GM21390 (cell line): ENCODE data around the gene ARHGAP10.

Experiments
- ATAC-seq: cut with Tn5 transposase; IDR thresholded peaks from one replicate; pipeline ENCODE4 v1.9.1; 2021; ENCODE audit not compliant: unreplicated experiment

Gene ARHGAP10

DNA sequence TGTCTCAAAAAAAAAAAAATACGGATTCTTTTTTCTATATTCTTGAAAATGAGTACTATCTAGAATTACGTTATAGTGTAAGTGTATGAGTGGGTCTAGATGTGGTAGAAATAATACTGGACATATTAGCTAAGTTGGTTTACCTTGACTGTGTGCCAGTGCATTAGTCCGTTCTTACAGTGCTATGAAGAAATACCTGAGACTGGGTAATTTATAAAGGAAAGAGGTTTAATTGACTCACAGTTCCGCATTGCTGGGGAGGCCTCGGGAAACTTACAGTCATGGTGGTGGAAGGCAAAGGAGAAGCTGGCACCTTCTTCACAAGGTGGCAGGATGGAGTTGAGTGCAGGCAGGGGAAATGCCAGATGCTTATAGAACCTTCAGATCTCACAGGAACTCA lies 92.4 kb downstream of the ARHGAP10 start:
- ATAC-seq, result no peak

DNA sequence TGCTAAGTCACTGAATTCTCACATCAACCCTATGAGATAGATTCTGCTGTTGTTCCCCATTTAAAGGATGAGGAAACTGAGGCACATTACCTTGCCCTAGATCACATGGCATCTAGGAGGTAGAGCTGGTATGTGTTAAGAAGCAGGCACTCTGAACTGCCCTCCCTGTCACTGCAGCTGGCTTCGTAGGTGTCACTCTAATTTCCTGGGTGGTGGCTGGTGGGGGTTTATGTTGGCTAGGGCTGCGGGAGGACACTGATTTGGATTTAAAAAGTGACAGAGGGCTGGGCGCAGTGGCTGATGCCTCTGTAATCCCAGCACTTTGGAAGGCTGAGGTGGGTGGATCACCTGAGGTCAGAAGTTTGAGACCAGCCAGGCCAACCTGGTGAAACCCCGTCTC lies 93.0 kb downstream of the ARHGAP10 start:
- no peak for ATAC-seq

DNA sequence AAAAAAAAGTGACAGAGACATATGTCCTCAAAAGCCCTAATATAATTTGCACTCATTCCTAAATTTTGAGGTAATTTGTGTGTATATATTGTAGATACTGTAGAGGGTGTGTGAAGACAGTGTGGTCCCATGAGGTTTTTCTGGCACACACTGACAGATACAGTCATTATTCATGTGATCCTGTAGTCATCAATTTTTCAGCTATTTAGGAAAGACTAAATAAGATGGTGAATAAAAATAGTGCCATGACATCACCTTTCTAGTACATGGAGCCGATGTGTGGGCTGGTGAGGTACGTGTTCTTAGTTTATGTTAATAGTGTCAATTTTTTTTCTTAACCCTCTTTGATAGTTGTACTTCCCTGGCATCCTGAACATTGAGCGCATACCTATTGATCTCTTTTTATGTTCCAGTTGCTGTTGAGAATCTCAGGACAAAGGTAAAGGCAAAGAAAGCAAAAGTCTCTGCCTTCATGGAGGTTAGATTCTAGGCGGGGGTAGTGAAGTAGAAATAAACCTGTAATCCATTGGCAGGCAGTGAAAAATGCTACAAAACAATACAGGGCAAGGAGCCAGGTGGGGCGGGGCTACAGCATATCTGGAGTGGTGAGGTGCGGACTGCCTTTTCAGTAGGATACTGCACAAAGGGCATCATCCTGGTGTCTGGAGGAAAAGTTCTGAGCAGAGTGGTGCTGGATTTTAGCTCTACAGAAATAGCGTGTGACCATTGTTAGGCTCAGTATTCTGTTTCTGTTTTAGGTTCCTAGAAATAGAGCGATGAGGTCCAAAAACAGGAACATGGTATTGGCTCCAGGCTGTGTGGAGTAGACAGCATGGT lies 93.8 kb downstream of the ARHGAP10 start:
- no peak for ATAC-seq

DNA sequence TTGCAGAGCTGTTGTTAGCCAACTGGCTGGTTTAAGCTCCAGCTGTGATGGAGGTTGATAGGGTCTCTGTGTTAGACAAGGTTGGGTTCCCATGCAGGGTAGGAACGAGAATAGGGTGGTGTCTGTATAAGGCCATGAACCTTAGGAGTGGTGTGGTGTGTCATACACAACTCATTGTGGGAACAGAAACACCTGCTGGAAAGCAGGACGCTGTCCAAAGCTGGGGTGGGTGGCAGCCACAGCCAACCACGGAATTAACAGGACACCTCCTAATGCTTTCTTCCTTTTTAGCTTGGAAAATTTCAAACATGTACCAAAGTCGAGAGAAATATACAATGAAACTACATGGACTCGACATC lies 94.4 kb downstream of the ARHGAP10 start:
- ATAC-seq, result no peak

DNA sequence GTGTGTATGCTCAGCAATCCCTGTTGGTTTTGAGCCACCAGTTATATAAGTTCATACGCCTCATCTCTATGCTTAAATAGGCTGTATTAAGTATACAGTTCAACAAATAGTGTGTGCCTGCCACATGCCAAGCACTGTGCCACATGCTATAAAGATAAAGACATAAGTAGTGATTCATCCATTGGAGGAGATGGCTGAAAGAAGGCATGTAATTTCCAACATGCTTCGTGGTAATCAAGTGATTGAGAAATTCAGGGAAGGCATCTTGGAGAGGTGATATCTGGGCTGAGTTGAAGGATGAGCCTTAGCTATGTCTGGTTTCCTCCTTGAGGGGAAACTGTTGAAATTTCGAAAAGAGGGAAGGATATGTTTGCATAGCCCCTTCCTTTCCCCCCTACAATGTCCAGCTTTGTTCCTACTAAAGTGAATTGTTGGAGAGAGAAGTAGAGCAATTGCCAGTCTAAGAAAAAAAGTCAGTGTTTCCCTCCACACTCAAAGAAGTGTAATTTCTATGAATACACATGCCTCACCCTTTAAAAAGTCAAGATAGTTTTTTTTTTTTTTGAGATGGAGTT lies 96.5 kb downstream of the ARHGAP10 start:
- no peak for ATAC-seq

DNA sequence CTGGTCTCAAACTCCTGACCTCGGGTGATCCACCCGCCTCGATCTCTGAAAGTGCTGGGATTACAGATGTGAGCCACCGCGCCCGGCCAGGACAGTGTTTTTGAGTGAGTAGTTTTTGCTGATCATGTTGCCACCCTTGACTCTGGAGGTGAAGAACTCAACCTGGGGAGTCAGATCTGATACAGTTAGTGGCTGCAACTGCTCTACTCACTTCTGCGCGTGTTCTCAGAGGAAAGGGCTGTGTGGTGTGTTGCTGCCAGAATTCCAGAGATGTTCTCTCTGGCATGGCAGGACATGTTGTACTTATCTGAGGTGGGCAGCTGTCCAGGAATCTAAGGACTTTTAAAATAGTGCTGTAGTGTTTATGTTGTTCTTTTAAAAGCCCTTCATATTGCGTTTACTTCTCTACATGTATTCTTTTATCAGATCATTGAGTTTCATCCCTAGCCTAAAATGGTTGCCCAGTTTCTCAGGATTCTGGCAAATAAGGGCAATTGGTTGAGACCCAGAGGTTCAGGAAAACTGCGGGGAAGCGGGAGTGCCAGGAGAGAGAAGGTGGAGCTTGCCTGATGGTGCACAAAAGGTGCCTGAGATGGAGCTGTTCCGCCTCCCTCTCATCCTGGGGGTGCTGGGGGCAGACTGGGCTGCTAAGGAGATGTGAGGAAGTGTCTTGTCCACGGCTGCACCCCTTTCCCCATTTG lies 97.7 kb downstream of the ARHGAP10 start:
- ATAC-seq, result no peak

DNA sequence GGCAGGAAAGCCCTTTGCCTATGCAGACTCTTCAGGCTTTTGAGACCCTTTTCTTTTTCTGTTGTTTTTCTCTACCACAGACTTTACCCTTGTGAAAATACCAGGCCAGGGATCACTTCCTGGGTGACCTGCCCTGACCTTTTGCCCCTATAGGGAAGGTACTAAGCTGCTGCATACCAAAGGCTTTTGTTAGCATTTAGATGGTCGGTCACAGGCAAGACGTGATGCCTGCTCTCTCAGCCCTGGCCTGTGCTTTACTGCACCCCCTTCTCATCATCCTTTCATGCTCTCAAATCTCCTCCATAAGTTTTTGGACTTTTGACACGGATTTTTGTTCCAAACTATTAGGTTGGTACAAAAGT lies 98.2 kb downstream of the ARHGAP10 start:
- no peak for ATAC-seq

DNA sequence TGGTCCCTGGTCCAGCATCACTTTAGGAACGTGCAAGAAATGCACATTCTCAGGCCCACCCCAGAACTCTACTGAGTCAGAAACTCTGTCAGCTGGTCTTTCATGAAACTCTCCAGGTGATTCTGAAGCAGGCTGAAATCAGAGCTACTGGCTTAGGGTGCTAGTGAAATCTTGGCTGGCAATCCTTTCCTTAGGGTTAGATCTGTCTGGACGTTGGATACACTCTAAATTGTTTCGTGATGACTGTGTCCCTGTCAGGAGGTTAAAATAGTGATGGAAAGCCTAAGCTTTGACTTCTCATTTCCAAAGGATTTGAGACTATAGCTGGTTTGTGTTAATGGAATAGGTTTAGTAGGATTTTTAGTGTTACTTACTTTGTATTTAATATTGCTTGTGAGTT lies 99.1 kb downstream of the ARHGAP10 start:
- ATAC-seq, result no peak

DNA sequence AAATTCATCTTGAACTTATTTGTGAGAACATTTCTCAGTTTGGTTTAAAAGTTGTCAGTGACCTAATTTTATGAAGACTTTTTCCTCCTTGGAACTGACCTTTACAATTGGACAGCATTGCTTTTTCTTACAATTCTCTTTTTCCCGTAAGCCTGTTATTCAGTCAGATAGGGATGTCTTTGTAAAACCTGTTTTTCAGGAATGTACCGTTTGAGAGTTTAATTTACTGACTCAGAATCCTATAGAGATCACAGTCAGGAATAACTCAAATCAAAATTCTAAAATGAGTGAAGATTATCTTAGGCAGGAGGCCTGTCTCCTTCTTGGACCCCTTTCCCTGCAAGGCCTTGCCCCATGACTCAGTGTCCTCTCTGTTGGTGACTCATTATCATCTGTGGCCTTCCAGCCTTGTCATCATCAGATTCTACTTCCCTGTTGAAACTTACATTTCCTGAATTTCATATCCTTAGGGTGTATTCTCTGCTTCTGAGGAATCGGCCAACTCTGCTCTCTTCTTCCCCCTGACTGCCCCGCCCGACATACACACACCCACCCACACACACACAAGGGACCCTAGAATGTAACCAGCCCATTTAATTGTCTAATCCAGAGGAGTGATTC lies 99.8 kb downstream of the ARHGAP10 start:
- no peak for ATAC-seq

DNA sequence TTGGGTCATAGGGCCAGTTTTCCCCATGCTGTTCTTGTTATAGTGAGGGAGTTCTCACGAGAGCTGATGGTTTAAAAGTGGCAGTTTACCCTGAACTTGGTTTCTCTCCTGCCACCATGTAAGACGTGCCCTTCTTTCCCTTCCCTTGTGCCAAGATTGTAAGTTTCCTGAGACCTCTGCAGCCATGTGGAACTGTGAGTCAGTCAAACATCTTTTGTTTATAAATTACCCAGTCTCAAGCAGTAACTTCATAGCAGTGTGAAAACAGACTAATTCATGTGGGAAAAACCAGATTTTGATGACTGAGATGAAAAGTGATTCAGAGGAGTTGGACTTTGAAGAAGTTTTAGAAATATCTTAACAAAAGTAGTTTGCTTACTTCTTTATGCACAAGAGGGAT lies 101.4 kb downstream of the ARHGAP10 start:
- ATAC-seq, result no peak

DNA sequence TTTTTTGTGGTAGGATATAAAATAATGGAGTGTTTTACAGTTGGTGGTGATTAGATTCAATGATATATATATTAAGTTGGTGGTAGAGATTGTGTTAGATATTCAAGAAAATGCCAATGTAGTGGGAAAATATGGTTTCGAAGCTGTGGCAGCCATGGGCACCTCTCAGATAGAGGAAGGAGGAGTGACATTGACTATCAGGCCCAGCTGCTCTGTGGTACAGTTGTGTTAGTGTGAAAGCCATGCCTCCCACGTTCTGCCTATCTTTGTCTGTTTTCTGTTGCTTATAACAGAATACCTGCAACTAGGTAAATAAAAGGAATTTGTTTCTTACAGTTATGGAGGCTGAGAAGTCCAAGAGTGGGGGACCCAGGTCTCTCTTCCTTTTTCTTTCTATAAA lies 101.9 kb downstream of the ARHGAP10 start:
- no peak for ATAC-seq

DNA sequence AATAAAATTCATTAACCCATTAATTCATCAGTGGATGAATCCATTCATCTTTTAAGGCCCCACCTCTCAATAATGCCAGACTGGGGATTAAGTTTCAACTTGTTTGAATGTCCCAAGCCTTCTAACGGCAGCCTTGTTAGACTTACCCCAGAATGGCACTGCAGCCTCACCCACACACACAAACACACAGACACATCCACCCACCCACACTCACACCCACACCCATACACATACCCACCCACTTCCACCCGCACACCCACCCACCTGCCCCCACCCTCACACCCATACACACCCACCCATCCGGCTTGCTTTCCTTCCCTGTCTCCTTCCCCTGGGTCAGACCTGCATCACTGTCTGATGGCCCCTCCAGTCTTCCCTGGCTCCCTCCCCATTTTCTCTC lies 102.6 kb downstream of the ARHGAP10 start:
- no peak for ATAC-seq

DNA sequence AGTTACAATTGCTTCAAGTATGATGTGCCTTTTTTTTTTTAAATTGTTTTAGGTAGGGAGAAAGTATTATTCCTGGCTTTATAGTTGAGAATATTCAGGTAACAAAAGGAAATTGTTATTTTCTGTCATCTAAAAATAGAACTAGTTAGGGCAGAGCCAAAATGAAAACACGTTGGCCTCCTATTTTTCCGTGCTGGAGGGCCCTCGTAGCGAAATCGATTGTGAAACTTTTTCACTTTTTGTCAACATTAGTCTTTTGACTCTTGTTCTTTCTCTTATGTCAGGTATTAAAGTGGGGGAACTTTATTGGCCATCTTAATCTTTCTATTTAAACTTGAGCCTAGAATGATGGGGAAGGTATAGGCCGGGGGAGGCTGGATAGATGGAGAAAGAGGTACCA lies 104.9 kb downstream of the ARHGAP10 start:
- ATAC-seq, result no peak

DNA sequence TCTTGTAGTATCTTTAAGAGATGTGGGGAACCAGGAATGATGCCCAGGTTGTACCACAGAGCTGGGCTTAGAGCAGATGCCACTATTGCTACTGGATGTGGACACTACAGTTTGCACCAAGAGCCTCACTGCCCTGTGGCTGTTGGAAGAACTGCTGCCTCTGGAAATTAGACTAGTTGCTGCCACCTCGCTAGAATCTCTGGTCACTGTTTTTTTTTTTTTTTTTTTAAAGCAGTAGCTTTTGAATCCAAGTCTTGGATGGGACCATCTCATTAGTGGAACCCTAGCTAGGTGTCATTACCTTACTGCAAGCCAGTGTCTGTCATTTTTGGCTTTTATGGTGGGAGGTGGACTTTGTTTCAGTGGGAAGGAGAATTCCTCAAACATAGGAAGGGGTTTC lies 105.5 kb downstream of the ARHGAP10 start:
- no peak for ATAC-seq

DNA sequence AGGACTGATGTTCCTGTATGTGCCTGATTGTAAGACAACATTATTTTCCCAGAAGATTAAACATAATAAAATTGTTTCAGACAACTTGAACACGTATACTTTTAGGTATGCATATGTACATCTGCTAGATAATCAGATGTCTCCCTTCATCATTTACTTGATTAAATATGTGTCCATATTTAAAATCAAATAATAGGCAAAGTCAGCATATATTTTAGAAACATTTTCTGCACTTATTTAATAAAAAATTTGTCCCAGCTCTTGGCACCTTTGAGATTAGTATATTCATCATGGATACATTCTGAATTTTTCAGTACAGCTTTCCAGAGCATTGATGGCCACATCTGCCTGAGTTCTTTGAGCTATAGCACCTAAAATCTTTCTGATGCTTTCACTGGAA lies 106.0 kb downstream of the ARHGAP10 start:
- ATAC-seq, result no peak

DNA sequence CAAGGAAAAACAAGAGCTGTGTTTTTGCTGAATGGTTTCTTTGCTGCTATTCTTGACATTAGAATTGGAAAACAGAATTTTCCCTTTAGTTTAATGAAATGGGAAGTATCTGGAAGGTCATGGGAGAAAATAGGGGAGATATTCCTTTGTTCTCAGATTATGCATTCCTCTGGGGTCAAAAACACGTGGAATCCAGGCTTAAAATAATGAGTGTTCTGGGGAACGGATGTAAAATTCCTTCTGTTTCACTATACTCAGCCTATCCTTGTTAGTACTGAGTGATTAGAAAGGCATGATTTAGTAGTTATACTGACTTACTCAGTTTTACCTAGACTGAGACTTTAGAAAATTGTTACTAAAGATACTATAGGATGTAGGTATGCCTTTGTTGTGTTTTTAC lies 107.3 kb downstream of the ARHGAP10 start:
- no peak for ATAC-seq

DNA sequence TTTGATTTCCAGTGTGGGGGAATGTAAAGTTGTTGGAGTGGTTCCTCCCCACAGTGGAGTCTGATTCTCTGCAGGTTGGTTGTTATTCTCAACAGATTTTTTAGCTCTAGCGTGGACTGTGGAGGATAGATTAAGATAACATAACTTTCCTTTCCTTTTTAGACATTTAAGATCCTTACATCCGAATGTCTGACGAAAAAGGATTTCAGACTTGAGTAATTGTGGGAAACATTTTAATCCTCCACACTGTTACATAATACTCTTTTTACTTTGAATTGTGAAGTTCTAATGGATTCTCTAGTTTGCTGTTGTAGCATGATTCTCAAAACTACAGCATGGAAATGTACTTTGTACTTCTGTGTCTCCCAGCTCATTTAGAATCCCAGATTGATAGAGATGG lies 107.8 kb downstream of the ARHGAP10 start:
- no peak for ATAC-seq

DNA sequence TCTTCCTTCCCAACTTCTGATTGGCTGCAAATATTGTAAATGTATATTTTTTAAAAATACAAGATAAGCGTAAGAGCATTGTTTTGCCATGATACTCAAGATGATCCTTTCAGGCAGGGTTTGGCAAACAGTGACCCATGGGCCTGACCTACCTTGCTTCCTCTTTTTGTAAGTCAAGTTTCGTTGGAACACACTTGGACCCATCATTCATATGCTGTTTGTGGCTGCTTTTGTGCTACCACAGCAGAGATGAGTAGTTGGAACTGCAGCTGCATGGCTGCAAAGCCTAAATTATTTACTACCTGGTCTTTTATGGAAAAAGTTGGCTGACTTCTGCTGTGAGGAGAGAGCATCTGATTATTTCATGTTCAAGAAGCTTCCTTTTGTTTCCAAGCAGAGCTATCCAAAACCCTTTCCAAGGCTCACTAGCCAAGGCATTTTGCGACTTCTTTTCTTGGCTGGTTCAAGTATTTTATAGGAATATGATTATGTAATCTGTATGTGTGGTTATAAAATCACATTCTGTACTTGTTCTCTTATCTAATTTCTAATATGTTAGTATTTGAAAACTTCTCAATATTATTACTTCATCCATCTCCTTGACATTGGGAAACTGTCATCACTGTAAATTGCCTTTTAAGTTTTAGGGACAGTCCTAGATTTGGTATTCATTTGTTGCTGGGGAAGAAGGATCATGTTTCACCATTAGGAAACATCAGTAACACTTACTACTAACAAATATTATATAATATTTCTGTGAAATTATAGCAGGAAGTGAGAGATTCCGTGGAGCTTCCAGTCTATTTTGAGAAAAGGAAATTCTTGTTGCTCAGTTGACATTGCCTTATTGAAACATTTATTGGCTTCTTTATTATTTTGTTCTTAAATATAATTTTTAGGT lies 109.2 kb downstream of the ARHGAP10 start:
- peak; percentile 60 for ATAC-seq

DNA sequence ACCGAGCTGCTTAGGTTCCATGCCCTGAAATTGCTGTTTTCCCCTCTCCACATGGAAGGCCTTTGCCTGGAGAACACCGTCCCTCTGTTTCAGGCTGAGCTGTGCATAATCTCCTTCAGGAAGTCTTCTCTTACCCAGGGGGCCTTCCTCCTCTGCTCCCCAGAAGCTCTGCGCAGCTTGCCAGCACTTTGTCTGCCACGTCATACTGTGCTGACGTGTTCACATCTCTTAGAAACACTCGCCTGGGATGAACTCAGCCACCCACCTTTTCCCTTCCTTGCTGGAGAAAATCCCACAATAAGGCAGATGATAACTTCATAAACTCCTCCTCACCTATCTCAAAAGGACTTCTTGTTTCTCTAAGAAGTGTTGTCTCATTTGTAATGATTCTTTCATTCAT lies 110.7 kb downstream of the ARHGAP10 start:
- no peak for ATAC-seq

DNA sequence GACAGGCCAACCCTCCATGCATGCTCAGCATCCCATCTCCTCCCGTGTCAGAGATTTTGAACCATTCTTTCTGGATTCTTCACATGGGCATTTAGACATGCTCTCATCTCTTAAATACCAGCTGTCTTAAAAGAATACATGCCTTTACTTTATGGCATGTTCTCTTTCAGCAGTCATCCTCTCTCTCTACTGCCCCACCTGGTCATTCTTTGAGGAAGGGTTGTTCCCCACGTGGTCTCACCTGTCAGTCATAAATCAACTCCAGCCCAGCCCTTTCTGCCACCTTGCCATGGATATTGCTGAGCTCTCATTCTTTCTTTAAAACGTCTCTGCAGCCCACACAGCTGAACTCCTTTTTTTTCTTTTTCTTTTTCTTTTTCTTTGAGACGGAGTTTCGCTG lies 111.3 kb downstream of the ARHGAP10 start:
- ATAC-seq, result no peak

DNA sequence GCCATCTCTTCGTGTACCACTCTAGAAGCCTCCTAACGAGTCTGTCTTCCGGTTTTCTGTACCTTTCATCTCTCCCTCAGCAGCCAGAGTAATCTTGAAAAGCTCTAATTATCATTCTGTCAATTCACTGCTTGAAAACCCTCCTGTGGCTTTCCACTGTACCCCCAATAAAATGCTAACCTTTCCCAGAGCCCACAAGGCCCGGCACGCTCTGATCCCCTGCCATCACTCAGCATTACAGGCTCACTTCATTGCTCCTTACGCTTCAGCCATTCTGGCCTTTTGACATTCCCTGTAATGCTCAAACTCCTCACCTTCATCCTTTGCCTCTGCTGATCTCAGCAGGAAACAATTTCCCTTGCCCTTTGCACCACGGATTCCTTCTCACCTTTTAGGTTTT lies 112.9 kb downstream of the ARHGAP10 start:
- no peak for ATAC-seq
